Astrocyte of the spinal cord (primary cell): ENCODE measurements around the gene RANGRF.

ENCODE experiments used
- DNase-seq: peaks from one replicate; pipeline ENCODE4 v3.0.0; 2011; ENCODE audit warnings: low read depth, low spot score
- H3K4me3 ChIP-seq: 2 replicates; pipeline ENCODE4 v1.5.1; 2011; ENCODE audit warnings: low read depth, mild to moderate bottlenecking, low read length, moderate library complexity
- in situ Hi-C: cut with HindIII; loops from 2 replicates; pipeline ENCODE4 v1.10.0; 2017; ENCODE audit warnings: low sequenced_read_pairs
- TF ChIP-seq, protein P1 (sequence below): IDR thresholded peaks from 2 replicates; pipeline ENCODE4 v1.5.1; 2012; ENCODE audit warnings: low read depth, mild to moderate bottlenecking, low read length, inconsistent platforms

Gene RANGRF

DNA sequence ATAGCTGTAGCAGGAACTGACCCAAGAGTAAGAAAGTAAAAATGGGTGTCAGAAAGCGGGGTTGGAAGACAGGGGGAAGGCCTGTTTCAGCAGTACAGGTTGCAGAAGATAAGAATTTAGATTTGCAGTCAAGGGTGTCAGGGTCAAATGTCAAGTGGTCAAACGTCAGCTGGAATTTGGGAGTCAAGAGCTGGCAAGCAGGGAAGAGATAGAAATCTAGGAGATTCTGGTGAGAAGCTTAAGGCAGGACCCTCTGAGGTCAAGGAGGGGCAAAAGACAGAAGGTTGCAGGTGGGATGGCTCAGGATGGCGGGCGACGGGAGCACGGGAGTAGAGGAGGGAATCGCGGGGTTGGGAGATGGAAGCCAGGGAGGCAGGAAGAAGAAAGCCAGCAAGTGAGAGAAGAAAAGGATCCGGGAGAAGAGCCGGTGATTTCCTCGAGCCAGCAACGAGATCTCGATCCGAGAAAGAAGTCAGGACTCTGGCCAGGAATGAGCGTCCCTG is 6.4 kb downstream of the RANGRF start:
- DNase-seq, result no peak
- TF ChIP-seq, protein P1, sequence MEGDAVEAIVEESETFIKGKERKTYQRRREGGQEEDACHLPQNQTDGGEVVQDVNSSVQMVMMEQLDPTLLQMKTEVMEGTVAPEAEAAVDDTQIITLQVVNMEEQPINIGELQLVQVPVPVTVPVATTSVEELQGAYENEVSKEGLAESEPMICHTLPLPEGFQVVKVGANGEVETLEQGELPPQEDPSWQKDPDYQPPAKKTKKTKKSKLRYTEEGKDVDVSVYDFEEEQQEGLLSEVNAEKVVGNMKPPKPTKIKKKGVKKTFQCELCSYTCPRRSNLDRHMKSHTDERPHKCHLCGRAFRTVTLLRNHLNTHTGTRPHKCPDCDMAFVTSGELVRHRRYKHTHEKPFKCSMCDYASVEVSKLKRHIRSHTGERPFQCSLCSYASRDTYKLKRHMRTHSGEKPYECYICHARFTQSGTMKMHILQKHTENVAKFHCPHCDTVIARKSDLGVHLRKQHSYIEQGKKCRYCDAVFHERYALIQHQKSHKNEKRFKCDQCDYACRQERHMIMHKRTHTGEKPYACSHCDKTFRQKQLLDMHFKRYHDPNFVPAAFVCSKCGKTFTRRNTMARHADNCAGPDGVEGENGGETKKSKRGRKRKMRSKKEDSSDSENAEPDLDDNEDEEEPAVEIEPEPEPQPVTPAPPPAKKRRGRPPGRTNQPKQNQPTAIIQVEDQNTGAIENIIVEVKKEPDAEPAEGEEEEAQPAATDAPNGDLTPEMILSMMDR, result no peak
- H3K4me3 ChIP-seq, result peak overlapping the region; percentile 66
- in situ Hi-C loops, result no loop called here

DNA sequence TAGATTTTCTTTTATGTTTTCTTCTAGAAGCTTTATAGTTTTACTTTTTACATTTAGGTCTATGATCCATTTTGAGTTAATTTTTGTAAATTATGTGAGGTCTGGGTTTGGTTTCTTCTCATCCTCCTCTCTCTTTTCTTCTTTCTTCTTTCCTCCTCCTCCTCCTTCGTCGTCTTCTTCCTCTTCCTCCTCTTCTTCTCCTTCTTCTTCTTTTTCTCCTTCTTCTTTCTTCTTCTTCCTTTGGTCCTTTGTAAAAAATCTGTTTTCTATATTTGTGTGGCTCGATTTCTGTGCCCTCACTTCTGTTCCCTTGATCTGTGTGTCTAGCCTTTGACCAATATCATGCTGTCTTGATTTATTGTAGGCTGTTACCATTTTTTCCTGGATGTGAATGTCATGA is 11.8 kb downstream of the RANGRF start:
- in situ Hi-C loops, result no loop called here
- TF ChIP-seq, protein P1, result no peak
- no peak overlapping the region for H3K4me3 ChIP-seq
- DNase-seq, result no peak

GRCh38 chr17:8300627-8301242 is 12.3 kb downstream of the RANGRF start:
- no peak overlapping the region for H3K4me3 ChIP-seq
- TF ChIP-seq, protein P1, result peak; percentile 87
- in situ Hi-C loops, result no loop called here
- DNase-seq, result peak; percentile 62

GRCh38 chr17:8310601-8311123 is 22.2 kb downstream of the RANGRF start:
- TF ChIP-seq, protein P1, result no peak
- in situ Hi-C loops, result no loop called here

GRCh38 chr17:8311131-8311790 is 22.8 kb downstream of the RANGRF start:
- no peak overlapping the region for H3K4me3 ChIP-seq
- no peak for DNase-seq
- in situ Hi-C loops, result no loop called here
- TF ChIP-seq, protein P1, result no peak

More at GRCh38 chr17:8310601-8311123, 22.2 kb downstream of the RANGRF start:
- no peak overlapping the region for H3K4me3 ChIP-seq
- DNase-seq, result no peak

DNA sequence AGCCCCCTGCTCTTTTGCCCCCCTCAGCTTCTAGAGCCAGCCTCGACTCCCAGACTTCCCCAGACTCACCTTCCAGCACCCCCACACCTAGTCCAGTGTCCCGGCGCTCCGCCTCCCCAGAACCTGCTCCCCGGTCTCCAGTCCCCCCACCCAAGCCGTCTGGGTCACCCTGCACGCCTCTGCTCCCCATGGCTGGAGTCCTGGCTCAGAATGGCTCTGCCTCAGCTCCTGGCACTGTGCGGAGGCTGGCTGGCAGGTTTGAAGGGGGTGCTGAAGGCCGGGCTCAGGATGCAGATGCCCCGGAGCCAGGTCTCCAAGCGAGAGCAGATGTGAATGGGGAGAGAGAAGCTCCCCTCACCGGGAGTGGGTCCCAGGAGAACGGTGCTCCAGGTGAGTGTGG is 23.8 kb downstream of the RANGRF start:
- H3K4me3 ChIP-seq, result no peak overlapping the region
- DNase-seq, result no peak
- in situ Hi-C loops, result no loop called here
- TF ChIP-seq, protein P1, result no peak
